ENCODE results near the gene TNFRSF1B.

GRCh38 chr1:12155328-12155727 lies 11.5 kb upstream of the TNFRSF1B start:
- no peak for TF ChIP-seq CTCF (tag by site-specific recombination; IDR thresholded peaks at IDR 0.05)
- TF ChIP-seq ELK4 (IDR thresholded peaks at IDR 0.05; ENCODE audit: borderline replicate concordance, low read depth, low read length): no peak

Measured in HEK293 (cell line).